Activated CD4-positive, alpha-beta T cell treated with anti-CD3 and anti-CD28 coated beads, Interleukin-2, amount 50 U/mL, for 1 hour (primary cell): ENCODE data around the gene TFF3.

ENCODE experiments used
- DNase-seq: peaks from one replicate; pipeline ENCODE4 v3.0.0-alpha.2; 2020

TFF3 gene

GRCh38 chr21:42263591-42264131, 51.5 kb downstream of the TFF3 start:
- DNase-seq = no peak

DNA sequence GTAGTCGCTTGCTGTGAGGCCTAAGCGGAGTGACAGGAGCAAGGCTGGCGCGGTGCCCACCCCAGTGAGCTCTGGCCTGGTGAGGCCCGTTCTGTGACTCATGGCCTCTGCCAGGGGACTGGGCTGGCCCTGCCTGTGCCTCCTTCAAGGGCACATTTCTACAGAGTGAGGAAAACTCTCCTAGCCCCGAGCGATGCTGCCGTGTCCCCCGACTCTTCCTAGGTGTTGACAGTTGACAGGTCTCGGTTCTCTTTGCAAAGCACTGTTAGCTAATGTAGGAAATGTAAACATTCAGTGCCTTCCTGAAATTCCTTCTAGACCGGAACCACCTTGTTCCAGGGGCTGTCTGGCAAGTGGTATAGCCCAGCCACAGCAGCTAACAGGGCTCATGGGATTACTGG, 52.4 kb downstream of the TFF3 start:
- no peak for DNase-seq

- no peak for DNase-seq
Observed at GRCh38 chr21:42261829-42262200, 53.4 kb downstream of the TFF3 start.
